Activated T-helper 2 cell treated with anti-CD3 and anti-CD28 coated beads, Interferon-gamma antibody, Interleukin-2, Interleukin-4, amounts not matched to agents 10 μg/mL and 5 μg/mL and 100 μg/mL, durations not matched to agents 14 hours and 24 hours and 36 hours (primary cell): Measurements from ENCODE around the gene TCEAL6. TPM values are rescaled to one million over a fixed set of nuclear protein-coding genes. Genes with fewer than 3 reads are reported as not detected.
"Not testable (repeated sequence)": the region's sequence is repeated elsewhere in the genome, so short reads cannot be mapped to it uniquely, and the experiment has no call there.

Experiments
- DNase-seq: peaks from one replicate; pipeline ENCODE4 v3.0.0; 2021; ENCODE audit warnings: low spot score
- H3K27ac Mint-ChIP-seq: one replicate; pipeline ENCODE4 v1.8.0; 2021; ENCODE audit warnings: mixed read lengths
- H3K27me3 Mint-ChIP-seq: one replicate; pipeline ENCODE4 v1.8.0; 2021; ENCODE audit warnings: low read depth, mixed read lengths
- H3K36me3 Mint-ChIP-seq: one replicate; pipeline ENCODE4 v1.8.0; 2021; ENCODE audit warnings: low read depth, mixed read lengths
- H3K4me1 Mint-ChIP-seq: one replicate; pipeline ENCODE4 v1.8.0; 2021; ENCODE audit warnings: low read depth, mixed read lengths
- H3K4me3 Mint-ChIP-seq: one replicate; pipeline ENCODE4 v1.8.0; 2021; ENCODE audit warnings: low read depth, mild to moderate bottlenecking, moderate library complexity, mixed read lengths
- H3K9me3 Mint-ChIP-seq: one replicate; pipeline ENCODE4 v1.8.0; 2021; ENCODE audit warnings: mixed read lengths
- intact Hi-C: fragments of 100-400 bp; cut with micrococcal nuclease; formaldehyde crosslinking; loops from one replicate; pipeline ENCODE4 v1.15.1; 2023
- total RNA-seq: library from RNA; stranded (reverse); gene quantifications from 2 replicates; pipeline ENCODE4 v1.2.3, GENCODE V29; 2022

TCEAL6 gene
- not detected in 2 replicates for total RNA-seq

DNA sequence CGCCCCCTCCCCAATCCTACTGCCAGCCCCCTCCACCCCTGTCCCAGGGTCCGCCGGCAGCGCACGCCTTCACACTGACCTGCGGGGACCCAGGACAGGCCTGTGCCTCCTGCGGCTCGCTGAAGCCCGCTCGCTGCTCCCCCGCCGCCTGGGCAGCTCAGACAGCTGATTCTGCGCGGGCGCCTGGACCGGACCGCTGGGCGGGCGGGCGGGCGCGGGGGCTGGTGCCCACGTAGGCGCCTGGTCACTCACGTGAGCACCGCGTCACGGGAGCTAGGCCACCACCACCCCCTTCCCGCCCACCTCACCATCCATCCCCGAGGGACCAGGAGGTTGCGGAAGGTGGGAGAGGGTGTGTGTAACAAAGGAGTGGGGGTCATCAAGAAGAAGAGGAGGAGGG lies at the start of gene TCEAL6:
Gene TCEAL6 (minus strand): TSS at position 208 of the 400 bp plus-strand sequence.
- H3K27me3 Mint-ChIP-seq = peaks cover 20% of the 10 kb centered on the region
- H3K4me1 Mint-ChIP-seq, H3K36me3 Mint-ChIP-seq, H3K27ac Mint-ChIP-seq, intact Hi-C loops, DNase-seq, H3K4me3 Mint-ChIP-seq, H3K9me3 Mint-ChIP-seq: not testable (repeated sequence)

DNA sequence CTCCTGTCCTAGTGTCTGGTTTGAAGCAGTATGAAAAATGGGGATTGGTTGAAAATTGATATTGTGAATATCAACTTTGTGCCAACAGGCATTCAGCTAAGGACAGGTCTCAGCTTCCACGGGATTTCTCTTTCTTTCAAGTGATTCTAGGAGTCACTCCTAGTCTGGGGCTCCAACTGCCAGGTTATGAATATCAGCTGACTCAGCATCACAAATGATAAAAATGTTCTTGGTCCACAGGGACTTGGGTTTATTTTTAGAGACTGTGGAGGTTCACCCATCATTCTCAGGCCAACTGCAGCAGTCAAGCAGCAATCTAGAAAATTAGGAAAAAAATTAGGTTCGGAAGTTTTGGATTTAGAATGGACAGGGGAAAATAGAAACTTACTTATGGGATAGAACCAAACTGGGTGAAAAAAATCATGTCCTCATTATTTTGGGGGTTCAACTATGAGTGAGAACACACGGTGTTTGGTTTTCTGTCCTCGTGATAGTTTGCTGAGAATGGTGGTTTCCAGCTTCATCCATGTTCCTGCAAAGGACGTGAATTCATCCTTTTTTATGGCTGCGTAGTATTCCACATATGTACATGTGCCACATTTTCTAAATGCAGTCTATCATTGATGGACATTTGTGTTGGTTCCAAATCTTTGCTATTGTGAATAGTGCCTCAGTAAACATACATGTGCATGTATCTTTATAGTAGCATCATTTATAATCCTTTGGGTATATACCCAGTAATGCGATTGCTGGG lies 43.9 kb upstream of the TCEAL6 start:
- no peak overlapping the region for H3K4me3 Mint-ChIP-seq
- H3K9me3 Mint-ChIP-seq = peaks cover 3% of the 10 kb centered on the region
- DNase-seq = no peak
- no peak overlapping the region for H3K27ac Mint-ChIP-seq
- H3K4me1 Mint-ChIP-seq = no peaks in the 10 kb centered on the region
- no peaks in the 10 kb centered on the region for H3K36me3 Mint-ChIP-seq
- H3K27me3 Mint-ChIP-seq = no peaks in the 10 kb centered on the region
- intact Hi-C loops = no loop called here

DNA sequence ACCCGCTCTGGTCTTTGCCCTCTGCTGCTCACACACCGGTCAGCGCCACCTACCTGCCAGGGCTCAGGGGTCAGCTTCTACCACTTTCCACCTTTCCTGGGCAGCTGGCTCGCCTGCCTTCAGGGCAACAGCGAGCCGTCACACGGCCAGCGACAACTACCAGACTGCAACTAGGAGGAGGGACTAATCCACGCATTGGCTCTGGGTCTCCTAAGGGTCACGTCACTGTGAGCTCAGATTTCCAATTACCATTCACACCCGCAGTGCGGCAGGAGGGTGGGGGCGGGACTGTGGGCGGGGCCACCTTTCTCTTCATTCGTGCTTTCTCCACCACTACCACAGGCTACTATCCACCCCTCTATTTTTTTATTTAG lies 13.5 kb upstream of the TCEAL6 start, which contains the start of gene BEX5:
Gene BEX5 (minus strand): TSS at position 172 of the 374 bp plus-strand sequence. CDS start 1,712 bp downstream, outside the sequence.
- Mint-ChIP-seq H3K36me3 (no peaks in the 10 kb centered on the region), H3K9me3 (no peaks in the 10 kb centered on the region), H3K4me1 (peaks cover 18% of the 10 kb centered on the region), H3K4me3 (peak within 1 kb of the TSS; percentile 95), H3K27ac (peak within 1 kb of the TSS; percentile 85), H3K27me3 (no peaks in the 10 kb centered on the region)
- intact Hi-C loops = no loop called here
- peak; percentile 32 for DNase-seq

DNA sequence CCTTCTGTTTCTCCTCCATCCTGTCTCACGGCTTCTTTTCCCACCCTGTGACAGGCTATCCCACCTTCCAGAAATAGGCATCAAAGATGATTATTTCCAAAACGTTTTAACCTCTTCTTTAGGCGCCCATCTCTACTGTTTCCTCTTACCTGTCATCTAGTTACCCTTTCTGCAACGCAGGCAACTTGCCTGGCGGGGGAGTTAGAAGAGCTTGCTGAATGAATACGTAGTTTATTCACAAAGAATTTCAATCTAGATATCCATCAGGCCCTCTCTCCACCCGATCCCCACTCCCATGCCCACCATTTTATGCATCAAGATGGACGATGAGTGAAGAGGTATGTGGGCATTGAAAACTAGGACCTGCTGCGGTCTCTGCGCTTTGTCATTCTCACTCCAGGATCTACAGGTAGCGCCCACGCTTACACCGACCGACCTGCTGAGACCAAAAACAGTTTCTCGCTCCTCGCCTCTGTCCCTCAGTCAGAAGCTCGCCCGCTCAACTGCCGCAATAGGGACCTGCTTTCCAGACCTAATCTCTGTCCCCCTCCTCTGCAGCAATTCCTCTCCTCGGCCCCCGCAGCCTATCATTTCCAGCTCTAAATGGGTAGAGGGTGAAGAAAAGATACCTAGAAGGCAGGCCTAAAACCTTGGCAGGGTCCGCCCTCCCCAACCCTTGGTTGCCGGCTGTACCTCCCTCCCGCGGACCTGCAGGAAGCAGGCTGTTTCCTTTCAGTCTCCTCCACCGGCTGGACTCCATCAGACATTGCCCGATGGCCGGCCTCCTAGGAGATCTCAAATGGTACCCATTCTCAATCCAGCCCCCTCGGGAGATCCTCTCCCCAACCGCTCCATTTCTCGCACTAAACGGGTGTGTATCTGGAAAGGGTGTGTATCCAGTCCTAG lies 12.9 kb upstream of the TCEAL6 start:
- intact Hi-C loops = no loop called here
- H3K4me3 Mint-ChIP-seq = peak overlapping the region; percentile 95
- peak overlapping the region; percentile 85 for H3K27ac Mint-ChIP-seq
- peaks cover 18% of the 10 kb centered on the region for H3K4me1 Mint-ChIP-seq
- H3K36me3 Mint-ChIP-seq = no peaks in the 10 kb centered on the region
- peak; percentile 7 for DNase-seq
- no peaks in the 10 kb centered on the region for H3K9me3 Mint-ChIP-seq
- no peaks in the 10 kb centered on the region for H3K27me3 Mint-ChIP-seq

DNA sequence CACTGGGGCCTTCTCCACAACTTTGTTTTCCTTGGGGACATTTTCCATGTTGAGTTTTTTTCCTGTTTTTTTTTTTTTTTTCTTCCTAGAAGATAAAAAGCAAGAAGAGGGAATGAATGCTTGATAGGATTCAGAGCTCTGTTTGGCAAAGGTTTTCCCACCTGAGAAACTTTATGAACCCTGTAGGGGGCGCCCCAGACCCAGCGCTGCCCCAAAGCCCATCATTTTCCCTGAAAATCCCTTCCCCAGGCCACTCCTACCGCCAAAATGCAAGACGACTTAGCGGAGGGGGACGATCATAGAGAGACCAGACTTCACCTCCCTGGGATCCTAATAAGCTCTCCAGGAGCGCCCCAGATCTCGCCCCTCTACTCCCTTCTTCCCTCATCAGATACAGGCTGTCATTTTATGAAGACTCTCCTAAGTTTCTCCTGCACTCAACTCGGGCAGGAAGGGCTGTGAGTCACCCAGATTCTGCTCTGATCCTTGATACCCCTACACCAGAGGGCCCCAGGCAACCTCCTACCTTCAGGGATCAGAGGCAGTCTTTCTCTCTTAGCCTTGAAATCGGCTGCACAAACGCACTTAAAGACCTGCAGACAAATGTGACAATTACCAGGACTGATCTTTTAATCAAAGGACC lies 12.1 kb upstream of the TCEAL6 start:
- H3K4me3 Mint-ChIP-seq = peak overlapping the region; percentile 95
- H3K36me3 Mint-ChIP-seq = no peaks in the 10 kb centered on the region
- intact Hi-C loops = no loop called here
- H3K27me3 Mint-ChIP-seq = no peaks in the 10 kb centered on the region
- no peaks in the 10 kb centered on the region for H3K9me3 Mint-ChIP-seq
- DNase-seq = no peak
- H3K4me1 Mint-ChIP-seq = peaks cover 18% of the 10 kb centered on the region
- no peak overlapping the region for H3K27ac Mint-ChIP-seq

DNA sequence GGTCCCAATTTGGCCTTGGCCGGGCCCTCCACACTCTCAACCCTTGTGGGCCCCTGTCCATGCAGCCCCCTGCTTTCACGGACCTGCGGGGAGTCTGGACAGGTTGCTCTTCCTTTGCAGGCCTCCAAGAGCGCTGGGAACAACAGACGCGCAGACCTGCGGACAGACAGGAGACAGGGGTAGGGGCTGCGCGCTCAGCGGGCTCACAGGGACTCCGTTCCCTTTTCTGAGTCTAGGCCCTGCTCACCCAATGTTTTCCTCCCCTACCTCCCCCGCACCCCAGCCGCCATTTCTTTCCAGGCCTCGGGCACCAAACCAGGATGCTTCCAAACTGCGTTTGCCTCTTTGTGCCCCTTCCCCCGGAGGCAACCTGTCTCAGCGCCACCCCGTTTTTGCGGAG lies 650 bp downstream of the TCEAL6 start:
- H3K4me1 Mint-ChIP-seq = not testable (repeated sequence)

DNA sequence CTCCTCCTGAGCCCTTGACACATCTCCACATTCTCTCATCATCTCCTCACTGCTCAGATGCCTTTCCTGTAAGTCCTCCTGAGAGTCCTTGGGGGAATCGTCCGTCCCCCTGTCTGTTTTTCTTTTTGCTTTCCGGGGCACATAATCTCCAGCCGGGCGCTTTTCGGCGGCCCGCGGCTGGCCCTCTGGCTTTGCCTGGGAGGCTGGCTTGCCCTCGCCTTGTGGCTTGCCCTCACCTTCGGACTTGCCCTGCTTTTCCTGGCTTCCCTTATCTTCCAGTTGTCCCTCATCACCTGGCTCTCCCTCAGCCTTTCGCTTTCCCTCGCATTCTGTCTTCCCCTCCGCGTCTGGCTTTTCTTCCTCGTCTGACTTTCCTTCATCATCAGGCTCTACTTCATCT lies 1.4 kb downstream of the TCEAL6 start:
- H3K9me3 Mint-ChIP-seq, DNase-seq, intact Hi-C loops: not testable (repeated sequence)

More for the DNA sequence above, 650 bp downstream of the TCEAL6 start:
- intact Hi-C loops, H3K4me3 Mint-ChIP-seq, DNase-seq, H3K27ac Mint-ChIP-seq, H3K9me3 Mint-ChIP-seq, H3K36me3 Mint-ChIP-seq: not testable (repeated sequence)
- peaks cover 20% of the 10 kb centered on the region for H3K27me3 Mint-ChIP-seq

DNA sequence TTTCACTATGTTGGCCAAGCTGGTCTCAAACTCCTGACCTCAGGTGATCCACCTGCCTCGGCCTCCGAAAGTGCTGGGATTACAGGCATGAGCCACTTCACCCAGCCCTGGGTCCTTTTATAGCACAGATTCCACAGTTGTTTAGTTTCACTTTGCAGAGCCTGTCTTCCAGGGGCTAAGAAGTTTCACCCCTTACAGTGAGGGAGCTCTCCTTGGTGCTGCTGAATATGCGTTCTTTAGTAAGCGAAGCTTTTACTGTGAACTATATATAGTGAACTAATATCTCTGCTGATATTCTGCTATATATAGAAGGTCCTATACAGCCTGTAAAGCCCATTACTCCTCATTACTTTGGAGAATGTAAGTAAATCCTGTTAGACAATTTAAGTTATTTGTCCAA lies 4.2 kb downstream of the TCEAL6 start:
- DNase-seq = no peak
- Mint-ChIP-seq H3K4me3 (no peak overlapping the region), H3K4me1 (no peaks in the 10 kb centered on the region), H3K9me3 (no peaks in the 10 kb centered on the region), H3K27me3 (peaks cover 9% of the 10 kb centered on the region), H3K27ac (no peak overlapping the region), H3K36me3 (no peaks in the 10 kb centered on the region)
- intact Hi-C loops = no loop called here

More for the DNA sequence above, 1.4 kb downstream of the TCEAL6 start:
- H3K27me3 Mint-ChIP-seq = peaks cover 20% of the 10 kb centered on the region
- H3K4me3 Mint-ChIP-seq, H3K36me3 Mint-ChIP-seq, H3K27ac Mint-ChIP-seq, H3K4me1 Mint-ChIP-seq: not testable (repeated sequence)

DNA sequence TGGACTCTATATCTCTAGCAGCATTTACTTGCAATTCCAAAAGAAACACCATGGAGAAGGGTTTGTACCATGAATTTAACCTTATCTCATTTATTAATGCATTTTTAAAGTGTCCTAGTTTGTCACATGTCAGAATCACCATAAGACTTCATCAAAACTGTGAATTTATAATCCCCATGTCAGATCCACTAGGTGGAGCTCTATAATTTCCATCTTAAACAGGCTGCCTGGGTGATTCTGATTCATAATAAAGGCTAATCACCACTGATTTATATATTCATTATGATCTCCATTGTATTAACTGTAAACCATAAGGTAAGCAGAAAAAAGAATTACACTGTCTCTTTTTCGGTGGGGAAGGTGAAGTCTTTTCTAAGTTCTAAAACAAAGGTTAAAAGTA lies 12.8 kb downstream of the TCEAL6 start:
- Mint-ChIP-seq H3K36me3 (no peaks in the 10 kb centered on the region), H3K4me1 (no peaks in the 10 kb centered on the region), H3K27me3 (peaks cover 14% of the 10 kb centered on the region), H3K9me3 (no peaks in the 10 kb centered on the region), H3K4me3 (no peak overlapping the region), H3K27ac (no peak overlapping the region)
- no peak for DNase-seq
- intact Hi-C loops = no loop called here

DNA sequence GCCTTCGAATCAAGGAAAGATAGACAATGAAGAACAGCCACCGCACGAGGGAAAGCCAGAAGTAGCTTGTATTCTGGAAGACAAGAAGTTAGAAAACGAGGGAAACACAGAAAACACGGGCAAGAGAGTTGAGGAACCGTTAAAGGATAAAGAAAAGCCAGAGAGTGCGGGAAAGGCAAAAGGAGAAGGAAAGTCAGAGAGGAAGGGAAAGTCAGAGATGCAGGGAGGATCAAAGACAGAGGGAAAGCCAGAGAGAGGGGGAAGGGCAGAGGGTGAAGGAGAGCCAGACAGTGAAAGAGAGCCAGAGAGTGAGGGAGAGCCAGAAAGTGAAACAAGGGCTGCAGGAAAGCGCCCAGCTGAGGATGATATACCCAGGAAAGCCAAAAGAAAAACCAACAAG lies 15.4 kb downstream of the TCEAL6 start:
- Mint-ChIP-seq H3K27ac (no peak overlapping the region), H3K9me3 (no peaks in the 10 kb centered on the region), H3K36me3 (no peaks in the 10 kb centered on the region), H3K27me3 (peaks cover 18% of the 10 kb centered on the region), H3K4me3 (no peak overlapping the region), H3K4me1 (no peaks in the 10 kb centered on the region)
- intact Hi-C loops = no loop called here
- DNase-seq = no peak

DNA sequence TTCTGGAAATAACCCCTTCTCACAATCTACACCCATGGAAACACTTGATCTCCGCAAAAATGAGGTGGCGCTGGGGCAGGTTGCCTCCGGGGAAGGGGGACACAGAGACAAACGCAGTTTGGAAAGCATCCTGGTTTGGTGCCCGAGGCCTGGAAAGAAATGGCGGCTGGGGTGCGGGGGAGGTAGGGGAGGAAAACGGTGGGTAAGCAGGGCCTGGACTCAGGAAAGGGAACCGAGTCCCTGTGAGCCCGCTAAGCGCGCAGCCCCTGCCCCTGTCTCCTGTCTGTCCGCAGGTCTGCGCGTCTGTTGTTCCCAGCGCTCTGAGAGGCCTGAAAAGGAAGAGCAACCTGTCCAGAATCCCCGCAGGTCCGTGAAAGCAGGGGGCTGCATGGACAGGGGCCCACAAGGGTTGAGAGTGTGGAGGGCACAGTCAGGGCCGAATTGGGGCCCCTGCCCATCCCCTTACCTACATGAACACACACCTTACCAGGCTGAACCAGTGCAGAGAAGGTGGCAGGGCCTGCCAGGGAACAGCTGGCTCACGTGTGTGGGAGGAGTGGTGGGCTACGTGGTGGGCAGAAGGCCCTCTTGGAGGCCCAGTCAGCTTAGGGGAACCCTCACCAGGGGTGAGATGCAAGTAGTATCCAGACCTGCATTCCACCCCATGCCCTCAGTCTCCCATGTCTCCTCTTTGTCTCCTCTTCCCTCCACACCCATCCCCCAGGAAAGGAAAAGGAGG lies 16.0 kb downstream of the TCEAL6 start:
- H3K36me3 Mint-ChIP-seq, DNase-seq, H3K4me3 Mint-ChIP-seq, H3K9me3 Mint-ChIP-seq, H3K4me1 Mint-ChIP-seq, intact Hi-C loops, H3K27ac Mint-ChIP-seq: not testable (repeated sequence)
- H3K27me3 Mint-ChIP-seq = peaks cover 18% of the 10 kb centered on the region

DNA sequence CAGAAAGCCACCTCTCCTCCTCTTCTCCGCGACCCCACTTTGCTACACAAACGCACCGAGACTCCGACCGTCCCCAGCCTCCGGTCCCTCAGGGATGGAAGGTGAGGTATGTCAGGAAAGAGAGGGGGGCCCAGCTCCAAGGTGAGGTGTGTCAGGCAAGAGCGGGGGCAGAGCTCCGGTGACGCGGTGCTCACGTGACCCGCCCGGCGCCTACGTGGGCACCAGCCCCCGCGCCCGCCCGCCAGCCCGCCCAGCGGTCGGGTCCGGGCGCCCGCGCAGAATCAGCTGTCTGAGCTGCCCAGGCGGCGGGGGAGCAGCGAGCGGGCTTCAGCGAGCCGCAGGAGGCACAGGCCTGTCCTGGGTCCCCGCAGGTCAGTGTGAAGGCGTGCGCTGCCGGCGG lies 16.8 kb downstream of the TCEAL6 start, which contains the start of gene TCEAL2:
Gene TCEAL2 (plus strand): TSS at position 244 of the 400 bp plus-strand sequence. CDS start 1,152 bp downstream, outside the sequence.
- H3K27ac Mint-ChIP-seq, H3K36me3 Mint-ChIP-seq, H3K9me3 Mint-ChIP-seq, H3K4me3 Mint-ChIP-seq, H3K4me1 Mint-ChIP-seq, DNase-seq, intact Hi-C loops: not testable (repeated sequence)
- H3K27me3 Mint-ChIP-seq = peaks cover 18% of the 10 kb centered on the region
